GM12872 (cell line): ENCODE measurements around the gene GJB2.
A peak's percentile ranks its signal among the peaks of the same experiment; 100 is the strongest.

ENCODE experiments used
- TF ChIP-seq, protein P1 (sequence below): IDR thresholded peaks from 3 replicates; pipeline ENCODE4 v1.5.1; 2011; ENCODE audit warnings: low read depth, mild to moderate bottlenecking, low read length, moderate library complexity; ENCODE audit not compliant: insufficient read depth

GJB2 gene

DNA sequence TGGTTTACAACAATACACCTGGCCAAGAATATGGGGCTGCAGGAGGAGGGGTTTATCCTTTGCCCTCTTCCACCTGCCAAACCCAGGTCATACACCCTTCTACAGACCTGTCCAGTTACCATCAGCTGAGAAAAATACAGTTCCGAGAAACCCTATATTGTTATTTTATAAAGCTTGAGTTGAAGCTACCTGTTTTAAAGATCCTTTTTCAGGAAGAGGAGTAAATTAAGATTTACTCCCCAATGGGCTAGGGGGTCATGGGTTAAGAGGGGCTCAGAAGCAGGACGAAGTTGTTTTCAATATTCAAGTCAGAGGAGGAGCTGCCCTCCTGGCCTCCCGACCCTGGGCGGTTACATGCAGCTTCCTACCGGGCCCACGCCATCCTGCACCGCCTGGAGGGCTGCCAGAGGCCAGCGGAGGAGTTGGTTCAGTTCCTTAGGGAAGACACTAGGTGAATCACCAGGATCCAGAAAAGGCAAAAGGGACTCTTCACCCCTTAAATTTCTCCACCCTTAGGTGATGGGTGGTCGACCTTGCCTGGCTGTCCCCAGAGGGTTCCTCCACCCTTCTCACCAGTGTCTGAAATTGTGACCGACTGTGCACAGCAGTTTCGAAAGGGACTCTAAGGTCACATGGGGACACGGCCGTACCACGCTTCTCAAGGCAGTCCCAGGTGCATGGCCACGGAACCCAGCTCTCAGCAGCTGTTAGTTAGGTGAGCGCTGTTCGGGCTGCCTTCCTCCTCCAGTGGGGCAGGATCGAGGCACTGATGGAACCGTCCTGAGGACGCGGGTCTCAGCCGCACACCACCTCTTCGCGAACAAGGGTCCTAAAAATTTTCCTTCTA, 1.2 kb downstream of the GJB2 start:
- TF ChIP-seq, protein P1, sequence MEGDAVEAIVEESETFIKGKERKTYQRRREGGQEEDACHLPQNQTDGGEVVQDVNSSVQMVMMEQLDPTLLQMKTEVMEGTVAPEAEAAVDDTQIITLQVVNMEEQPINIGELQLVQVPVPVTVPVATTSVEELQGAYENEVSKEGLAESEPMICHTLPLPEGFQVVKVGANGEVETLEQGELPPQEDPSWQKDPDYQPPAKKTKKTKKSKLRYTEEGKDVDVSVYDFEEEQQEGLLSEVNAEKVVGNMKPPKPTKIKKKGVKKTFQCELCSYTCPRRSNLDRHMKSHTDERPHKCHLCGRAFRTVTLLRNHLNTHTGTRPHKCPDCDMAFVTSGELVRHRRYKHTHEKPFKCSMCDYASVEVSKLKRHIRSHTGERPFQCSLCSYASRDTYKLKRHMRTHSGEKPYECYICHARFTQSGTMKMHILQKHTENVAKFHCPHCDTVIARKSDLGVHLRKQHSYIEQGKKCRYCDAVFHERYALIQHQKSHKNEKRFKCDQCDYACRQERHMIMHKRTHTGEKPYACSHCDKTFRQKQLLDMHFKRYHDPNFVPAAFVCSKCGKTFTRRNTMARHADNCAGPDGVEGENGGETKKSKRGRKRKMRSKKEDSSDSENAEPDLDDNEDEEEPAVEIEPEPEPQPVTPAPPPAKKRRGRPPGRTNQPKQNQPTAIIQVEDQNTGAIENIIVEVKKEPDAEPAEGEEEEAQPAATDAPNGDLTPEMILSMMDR: no peak

DNA sequence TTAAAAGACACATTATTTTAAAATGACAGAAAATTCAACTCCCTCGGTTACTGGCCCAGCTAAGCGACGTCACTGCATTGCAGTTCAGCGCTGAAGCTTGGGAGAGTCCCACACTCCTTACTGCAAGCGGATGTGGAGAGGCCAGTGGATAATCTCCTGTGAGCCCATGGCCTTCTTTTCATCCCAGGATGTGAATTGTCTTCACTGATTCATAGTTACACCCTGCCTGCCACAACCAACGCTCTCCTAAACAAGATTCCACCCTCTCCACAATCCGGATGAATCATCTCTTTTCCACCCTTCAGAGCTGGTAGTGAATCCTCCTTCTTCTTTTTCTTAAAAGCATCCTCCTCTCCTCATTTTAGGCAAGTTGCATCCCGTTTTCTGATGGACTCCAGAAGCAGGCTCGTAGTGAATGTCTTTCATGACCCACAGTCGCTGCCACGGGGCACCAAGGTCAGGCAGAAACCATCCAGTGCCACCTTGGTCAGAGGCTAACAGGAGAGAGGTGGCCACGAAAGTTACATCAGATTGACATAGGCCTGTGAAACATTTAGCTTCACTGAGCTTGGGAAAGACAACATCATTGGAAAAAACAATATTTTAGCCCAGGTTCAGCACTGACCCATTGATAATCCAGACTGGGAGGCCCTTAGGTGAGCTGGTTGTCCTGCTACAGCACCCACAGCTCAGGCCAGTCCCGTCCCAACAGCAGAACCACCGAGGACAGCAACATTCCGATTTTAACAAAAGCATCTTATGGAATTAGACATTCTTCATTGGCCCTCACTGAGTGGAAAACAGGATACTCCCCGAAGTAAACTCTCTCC, 2.0 kb downstream of the GJB2 start:
- TF ChIP-seq, protein P1: no peak

DNA sequence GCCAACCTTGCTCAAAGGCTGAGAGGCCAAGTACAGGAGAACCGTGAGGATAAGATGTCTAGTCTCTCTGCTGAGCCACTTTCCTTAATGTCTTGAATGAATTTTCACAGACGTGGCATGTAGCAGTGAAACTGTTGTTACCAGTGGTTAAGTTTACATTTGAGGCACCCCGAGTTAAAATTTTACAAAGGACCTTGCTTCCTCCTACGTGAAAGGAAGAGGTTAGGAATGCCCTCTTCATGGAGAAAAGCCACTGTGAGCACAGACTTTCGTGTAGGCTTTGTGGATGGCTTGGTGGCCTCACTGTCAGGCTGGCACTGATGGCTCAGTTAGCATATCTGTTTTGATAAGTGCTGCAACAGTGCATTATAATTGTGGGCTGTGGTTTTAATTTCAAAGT, 2.7 kb downstream of the GJB2 start:
- TF ChIP-seq, protein P1: no peak

DNA sequence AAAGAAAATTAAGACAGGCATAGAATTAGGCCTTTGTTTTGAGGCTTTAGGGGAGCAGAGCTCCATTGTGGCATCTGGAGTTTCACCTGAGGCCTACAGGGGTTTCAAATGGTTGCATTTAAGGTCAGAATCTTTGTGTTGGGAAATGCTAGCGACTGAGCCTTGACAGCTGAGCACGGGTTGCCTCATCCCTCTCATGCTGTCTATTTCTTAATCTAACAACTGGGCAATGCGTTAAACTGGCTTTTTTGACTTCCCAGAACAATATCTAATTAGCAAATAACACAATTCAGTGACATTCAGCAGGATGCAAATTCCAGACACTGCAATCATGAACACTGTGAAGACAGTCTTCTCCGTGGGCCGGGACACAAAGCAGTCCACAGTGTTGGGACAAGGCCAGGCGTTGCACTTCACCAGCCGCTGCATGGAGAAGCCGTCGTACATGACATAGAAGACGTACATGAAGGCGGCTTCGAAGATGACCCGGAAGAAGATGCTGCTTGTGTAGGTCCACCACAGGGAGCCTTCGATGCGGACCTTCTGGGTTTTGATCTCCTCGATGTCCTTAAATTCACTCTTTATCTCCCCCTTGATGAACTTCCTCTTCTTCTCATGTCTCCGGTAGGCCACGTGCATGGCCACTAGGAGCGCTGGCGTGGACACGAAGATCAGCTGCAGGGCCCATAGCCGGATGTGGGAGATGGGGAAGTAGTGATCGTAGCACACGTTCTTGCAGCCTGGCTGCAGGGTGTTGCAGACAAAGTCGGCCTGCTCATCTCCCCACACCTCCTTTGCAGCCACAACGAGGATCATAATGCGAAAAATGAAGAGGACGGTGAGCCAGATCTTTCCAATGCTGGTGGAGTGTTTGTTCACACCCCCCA, 3.8 kb downstream of the GJB2 start:
- TF ChIP-seq, protein P1: peak; percentile 49

DNA sequence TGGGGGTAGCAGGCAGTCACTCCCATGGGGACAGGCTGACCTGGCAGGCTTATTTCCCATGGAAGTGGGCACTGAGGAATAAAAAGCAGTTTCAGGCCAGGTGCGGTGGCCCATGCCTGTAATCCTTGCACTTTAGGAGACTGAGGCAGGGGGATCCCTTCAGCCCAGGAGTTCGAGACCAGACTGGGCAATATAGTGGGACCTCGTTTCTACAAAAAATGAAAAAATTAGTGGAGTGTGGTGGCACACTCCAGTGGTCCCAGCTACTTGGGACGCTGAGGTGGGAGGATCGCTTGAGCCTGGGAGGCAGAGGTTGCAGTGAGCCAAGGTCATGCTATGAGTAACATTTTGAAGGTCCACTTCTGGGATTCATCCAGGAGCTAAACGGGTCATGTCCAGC, 6.0 kb downstream of the GJB2 start:
- TF ChIP-seq, protein P1: no peak

DNA sequence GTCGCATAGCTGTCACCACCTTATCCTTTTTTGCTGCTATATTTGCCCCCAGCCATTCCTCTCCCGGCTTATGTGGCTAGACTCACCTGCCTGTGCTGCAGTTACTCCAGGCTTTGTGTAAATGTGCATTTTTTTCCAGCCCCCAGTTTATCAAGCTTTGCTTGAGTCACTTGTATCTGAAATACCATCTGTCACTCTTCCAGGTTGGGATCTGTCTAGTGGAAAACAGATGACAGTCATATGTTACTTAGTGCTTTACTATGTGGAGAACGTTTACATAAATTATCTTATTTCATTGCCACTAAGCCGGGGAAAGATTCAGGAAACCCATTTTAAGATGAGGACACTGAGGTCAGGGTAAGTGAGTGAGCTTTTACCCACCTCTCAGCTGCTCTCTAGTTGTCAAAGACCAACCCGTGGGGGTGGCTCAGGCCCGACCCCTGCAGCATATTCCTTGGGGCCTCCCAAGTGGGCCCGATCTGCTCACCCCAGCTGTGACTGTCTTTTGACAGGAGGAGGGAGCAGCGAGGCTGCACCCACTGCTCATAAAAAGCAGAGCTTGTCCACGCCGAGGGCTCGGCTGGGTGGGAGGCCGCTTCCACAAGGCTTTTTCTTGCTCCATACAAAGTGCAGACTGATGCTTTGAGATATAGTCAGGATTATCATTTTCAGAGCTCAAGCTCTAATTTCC, 7.2 kb downstream of the GJB2 start:
- TF ChIP-seq, protein P1: no peak
